Dermis microvascular lymphatic vessel endothelial cell (primary cell): ENCODE data around the gene CEACAM4. TPM values are rescaled to one million over a fixed set of nuclear protein-coding genes. Genes with fewer than 3 reads are reported as not detected.
"Not testable (repeated sequence)": the region's sequence is repeated elsewhere in the genome, so short reads cannot be mapped to it uniquely, and the experiment has no call there.

Source experiments
- DNase-seq, 2 donors: peaks; one replicate each; pipeline versions ENCODE4 v3.0.0 to v3.0.0-alpha.2; 2010; ENCODE audit warnings: low read depth in 2 of 2
- total RNA-seq: library from RNA; depleted of rRNA; stranded (reverse); fragments of >200 nt; gene quantifications from 2 replicates; pipeline ENCODE4 v1.2.1, GENCODE V29; 2014

Gene CEACAM4
- total RNA-seq: not detected in 2 replicates

GRCh38 chr19:41626877-41627276, at the start of gene CEACAM4:
Gene CEACAM4 (minus strand): TSS chr19:41627074. CDS start chr19:41626963, 111 bp downstream.
- DNase-seq: no peak

- DNase-seq: no peak
Observed at GRCh38 chr19:41671486-41671885, 44.6 kb upstream of the CEACAM4 start.

GRCh38 chr19:41670755-41671154, 43.9 kb upstream of the CEACAM4 start:
- DNase-seq: no peak

- no peak for DNase-seq
Observed at GRCh38 chr19:41668315-41668714, 41.4 kb upstream of the CEACAM4 start.

- no peak for DNase-seq
Observed at GRCh38 chr19:41666075-41666474, 39.2 kb upstream of the CEACAM4 start.

- DNase-seq: no peak
Observed at GRCh38 chr19:41657157-41657556, 30.3 kb upstream of the CEACAM4 start.

- not testable (repeated sequence) for DNase-seq
Observed at GRCh38 chr19:41656756-41657155, 29.9 kb upstream of the CEACAM4 start.

GRCh38 chr19:41652250-41652649, 25.4 kb upstream of the CEACAM4 start:
- no peak for DNase-seq

GRCh38 chr19:41649827-41650226, 23.0 kb upstream of the CEACAM4 start:
- no peak for DNase-seq

GRCh38 chr19:41646589-41647204, 19.8 kb upstream of the CEACAM4 start:
- DNase-seq: no peak

GRCh38 chr19:41641879-41642485, 15.1 kb upstream of the CEACAM4 start:
- peak; percentile 30 to 61 for DNase-seq

GRCh38 chr19:41638641-41639081, 11.8 kb upstream of the CEACAM4 start:
- DNase-seq: no peak

- DNase-seq: no peak
Observed at GRCh38 chr19:41637484-41637883, 10.6 kb upstream of the CEACAM4 start.

GRCh38 chr19:41627966-41628675, 1.2 kb upstream of the CEACAM4 start:
- DNase-seq: no peak

GRCh38 chr19:41626278-41626677, 596 bp downstream of the CEACAM4 start:
- DNase-seq: no peak

- no peak for DNase-seq
Observed at GRCh38 chr19:41624937-41625336, 1.9 kb downstream of the CEACAM4 start.

- DNase-seq: no peak
Observed at GRCh38 chr19:41624515-41624914, 2.4 kb downstream of the CEACAM4 start.

GRCh38 chr19:41623360-41623759, 3.5 kb downstream of the CEACAM4 start:
- no peak for DNase-seq

GRCh38 chr19:41621654-41622053, 5.2 kb downstream of the CEACAM4 start:
- no peak for DNase-seq

GRCh38 chr19:41621226-41621625, 5.6 kb downstream of the CEACAM4 start:
- DNase-seq: no peak

- DNase-seq: no peak
Observed at GRCh38 chr19:41620171-41620570, 6.7 kb downstream of the CEACAM4 start.

- no peak for DNase-seq
Observed at GRCh38 chr19:41619018-41619556, 7.8 kb downstream of the CEACAM4 start.
